SH-SY5Y (cell line): ENCODE results near the gene ZFPM1.

Experiments
- GATA2 ChIP-seq: IDR thresholded peaks from 2 replicates; pipeline ENCODE4 v1.6.1; 2011; ENCODE audit warnings: mild to moderate bottlenecking, low read depth, low read length
- GATA3 ChIP-seq: IDR thresholded peaks from 2 replicates; pipeline ENCODE4 v1.6.1; 2011; ENCODE audit warnings: low read depth, mild to moderate bottlenecking, low read length, moderate library complexity

DNA sequence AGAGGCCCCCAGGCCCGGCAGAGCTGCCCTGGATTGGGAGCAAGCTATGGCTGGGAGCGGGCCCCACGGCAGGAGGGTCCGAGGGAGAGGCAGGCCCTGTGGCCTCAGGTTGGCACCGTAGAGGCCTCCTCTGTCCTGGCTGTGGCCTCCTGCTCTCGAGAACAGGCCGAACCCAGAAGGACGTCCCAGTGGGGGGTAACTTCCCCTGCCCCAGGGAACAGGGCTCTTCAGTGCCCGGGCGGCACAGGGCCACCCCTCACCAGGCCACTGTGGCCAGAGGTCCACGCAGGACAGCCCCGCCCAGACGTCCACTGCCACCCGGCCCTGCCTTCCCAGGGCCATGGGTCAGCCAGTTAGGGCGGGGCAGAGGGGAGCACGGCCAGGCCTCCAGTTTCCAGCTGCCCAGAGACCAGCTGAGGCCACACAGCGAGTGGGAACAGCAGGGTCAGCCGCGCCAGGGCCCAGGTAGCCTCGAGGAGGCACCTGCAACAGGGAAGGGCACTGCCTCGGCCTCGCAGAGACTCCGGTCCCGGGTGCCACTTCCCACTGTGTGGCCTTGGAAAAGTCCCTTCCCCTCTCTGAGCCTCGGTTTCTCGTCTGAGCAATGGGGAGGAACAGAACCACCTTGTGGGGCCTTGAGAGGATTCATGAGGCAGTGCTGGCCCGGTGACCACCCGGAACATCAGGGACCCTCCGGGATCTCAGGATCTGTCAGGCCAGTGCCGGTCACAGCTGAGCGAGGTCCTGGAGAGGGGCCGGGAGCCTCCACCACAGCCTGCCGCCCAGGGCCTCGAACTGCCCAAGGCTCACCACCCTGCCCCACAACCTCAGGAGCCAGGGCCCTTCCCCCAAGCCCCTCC is 38.3 kb upstream of the ZFPM1 start:
- TF ChIP-seq GATA2, result no peak
- TF ChIP-seq GATA3, result no peak
